22Rv1 (cell line): ENCODE measurements around the gene PRELID2.

Experiments used
- ZFX ChIP-seq: fragments of 450-650 bp; IDR thresholded peaks from 2 replicates; pipeline ENCODE4 v1.6.1; 2017; ENCODE audit warnings: antibody characterized with exemption, borderline replicate concordance
- TF ChIP-seq, protein P1 (sequence below): fragments of 450-650 bp; IDR thresholded peaks from 2 replicates; pipeline ENCODE4 v1.5.1; 2017; ENCODE audit warnings: mild to moderate bottlenecking

DNA sequence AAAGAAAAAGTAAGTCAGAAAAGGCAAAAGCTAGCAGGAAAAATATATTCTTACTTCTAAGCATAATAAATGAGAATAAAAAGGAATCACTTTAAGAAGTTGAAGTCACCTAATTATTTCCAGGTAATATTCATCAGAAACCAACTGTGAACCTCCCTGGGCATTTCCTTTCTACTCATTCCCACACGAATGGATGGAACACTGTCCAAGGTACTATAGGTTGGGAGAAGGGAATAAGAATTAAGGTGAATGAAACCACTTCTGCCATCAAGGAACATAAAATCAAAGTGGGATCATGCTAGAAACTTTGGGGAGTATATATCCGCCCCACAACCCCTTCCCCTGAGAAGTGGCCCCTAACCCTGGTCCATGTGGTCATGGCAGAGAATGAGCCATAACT lies 41.6 kb downstream of the PRELID2 start:
- TF ChIP-seq, protein P1, sequence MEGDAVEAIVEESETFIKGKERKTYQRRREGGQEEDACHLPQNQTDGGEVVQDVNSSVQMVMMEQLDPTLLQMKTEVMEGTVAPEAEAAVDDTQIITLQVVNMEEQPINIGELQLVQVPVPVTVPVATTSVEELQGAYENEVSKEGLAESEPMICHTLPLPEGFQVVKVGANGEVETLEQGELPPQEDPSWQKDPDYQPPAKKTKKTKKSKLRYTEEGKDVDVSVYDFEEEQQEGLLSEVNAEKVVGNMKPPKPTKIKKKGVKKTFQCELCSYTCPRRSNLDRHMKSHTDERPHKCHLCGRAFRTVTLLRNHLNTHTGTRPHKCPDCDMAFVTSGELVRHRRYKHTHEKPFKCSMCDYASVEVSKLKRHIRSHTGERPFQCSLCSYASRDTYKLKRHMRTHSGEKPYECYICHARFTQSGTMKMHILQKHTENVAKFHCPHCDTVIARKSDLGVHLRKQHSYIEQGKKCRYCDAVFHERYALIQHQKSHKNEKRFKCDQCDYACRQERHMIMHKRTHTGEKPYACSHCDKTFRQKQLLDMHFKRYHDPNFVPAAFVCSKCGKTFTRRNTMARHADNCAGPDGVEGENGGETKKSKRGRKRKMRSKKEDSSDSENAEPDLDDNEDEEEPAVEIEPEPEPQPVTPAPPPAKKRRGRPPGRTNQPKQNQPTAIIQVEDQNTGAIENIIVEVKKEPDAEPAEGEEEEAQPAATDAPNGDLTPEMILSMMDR = no peak
- no peak for TF ChIP-seq ZFX
